ENCODE data around the gene CNIH2.

- TF ChIP-seq REST (IDR thresholded peaks at IDR 0.05; ENCODE audit: borderline replicate concordance) (no peak), REST (CRISPR knock-in tag; IDR thresholded peaks at IDR 0.05; ENCODE audit: low read depth) (no peak), SMARCE1 (IDR thresholded peaks at IDR 0.05) (no peak), FOXP1 (CRISPR knock-in tag; IDR thresholded peaks at IDR 0.05) (no peak), SMARCC2 (IDR thresholded peaks at IDR 0.05; ENCODE audit: low read depth) (no peak)
Measured at GRCh38 chr11:66315921-66316811, 38.2 kb downstream of the CNIH2 start.

Data from K562 (cell line).